Chondrocyte (in vitro differentiated cells): ENCODE results near the gene SLC8A2. TPM values are rescaled to one million over a fixed set of nuclear protein-coding genes. Genes with fewer than 3 reads are reported as not detected.

Experiments
- DNase-seq: peaks from one replicate; pipeline ENCODE4 v3.0.0; 2021; ENCODE audit warnings: mixed read lengths, low spot score
- H3K27ac Mint-ChIP-seq: one replicate; pipeline ENCODE4 v1.8.0; 2021; ENCODE audit warnings: mild to moderate bottlenecking, moderate library complexity, mixed read lengths; ENCODE audit not compliant: unreplicated experiment
- H3K27me3 Mint-ChIP-seq: 2 replicates; pipeline ENCODE4 v1.8.0; 2021; ENCODE audit warnings: low read depth, mixed read lengths
- H3K36me3 Mint-ChIP-seq: 2 replicates; pipeline ENCODE4 v1.8.0; 2021; ENCODE audit warnings: low read depth, mixed read lengths
- H3K4me1 Mint-ChIP-seq: 2 replicates; pipeline ENCODE4 v1.8.0; 2021; ENCODE audit warnings: low read depth, mild to moderate bottlenecking, mixed read lengths
- H3K4me3 Mint-ChIP-seq: one replicate; pipeline ENCODE4 v1.8.0; 2021; ENCODE audit warnings: mild to moderate bottlenecking, moderate library complexity, mixed read lengths; ENCODE audit not compliant: unreplicated experiment
- H3K9me3 Mint-ChIP-seq: 2 replicates; pipeline ENCODE4 v1.8.0; 2021; ENCODE audit warnings: low read depth, mixed read lengths
- CTCF ChIP-seq: fragments of 200-600 bp; sonication (generic); IDR thresholded peaks from 2 replicates; pipeline ENCODE4 v1.5.0; 2021; ENCODE audit warnings: antibody characterized with exemption, mild to moderate bottlenecking, moderate library complexity
- long read RNA-seq: library from polyadenylated mRNA; stranded (forward); transcript quantifications from one replicate; pipeline ENCODE4 v2.0.0, GENCODE V29; 2021
- total RNA-seq: library from RNA; stranded (reverse); gene quantifications from 3 replicates; pipeline ENCODE4 v1.2.1, GENCODE V29; 2021

Gene SLC8A2
- 0.27 to 0.42 TPM (median 0.31 TPM) in 3 replicates for total RNA-seq
- long read RNA-seq, partial matches to known transcripts = 0 of 1 reads
- long read RNA-seq, other reads (novel, unspliced or antisense) = 1 of 1 reads

GRCh38 chr19:47471733-47472457 lies at the start of gene SLC8A2:
TSS of gene SLC8A2 (minus strand) at chr19:47471893. CDS start at chr19:47466403, 5,490 bp downstream.
- Mint-ChIP-seq H3K27ac (no peak within 1 kb of the TSS), H3K4me1 (peaks cover 12% of the 10 kb centered on the region), H3K27me3 (peaks cover 35% of the 10 kb centered on the region), H3K36me3 (peaks cover 3% of the 10 kb centered on the region), H3K9me3 (no peaks in the 10 kb centered on the region), H3K4me3 (peak within 1 kb of the TSS; percentile 31)
- DNase-seq = no peak
- no peak for TF ChIP-seq CTCF

GRCh38 chr19:47520839-47521238 lies 49.1 kb upstream of the SLC8A2 start:
- no peak for DNase-seq
- H3K36me3 Mint-ChIP-seq = no peaks in the 10 kb centered on the region
- no peak for TF ChIP-seq CTCF
- H3K4me1 Mint-ChIP-seq = peaks cover 5% of the 10 kb centered on the region
- no peak overlapping the region for H3K4me3 Mint-ChIP-seq
- H3K27me3 Mint-ChIP-seq = peaks cover 7% of the 10 kb centered on the region
- H3K27ac Mint-ChIP-seq = no peak overlapping the region
- no peaks in the 10 kb centered on the region for H3K9me3 Mint-ChIP-seq

- no peak overlapping the region for H3K4me3 Mint-ChIP-seq
- no peak for TF ChIP-seq CTCF
Measured at GRCh38 chr19:47520343-47520806, 48.7 kb upstream of the SLC8A2 start.

GRCh38 chr19:47518854-47519253 lies 47.2 kb upstream of the SLC8A2 start:
- H3K27me3 Mint-ChIP-seq = peaks cover 7% of the 10 kb centered on the region
- no peak for TF ChIP-seq CTCF
- DNase-seq = no peak
- no peak overlapping the region for H3K27ac Mint-ChIP-seq
- H3K4me1 Mint-ChIP-seq = peaks cover 19% of the 10 kb centered on the region
- H3K4me3 Mint-ChIP-seq = no peak overlapping the region
- no peaks in the 10 kb centered on the region for H3K9me3 Mint-ChIP-seq
- peaks cover 1% of the 10 kb centered on the region for H3K36me3 Mint-ChIP-seq

More at GRCh38 chr19:47520343-47520806, 48.7 kb upstream of the SLC8A2 start:
- Mint-ChIP-seq H3K36me3 (no peaks in the 10 kb centered on the region), H3K27ac (no peak overlapping the region), H3K27me3 (peaks cover 7% of the 10 kb centered on the region), H3K4me1 (peaks cover 8% of the 10 kb centered on the region), H3K9me3 (no peaks in the 10 kb centered on the region)
- DNase-seq = no peak

- H3K27ac Mint-ChIP-seq = no peak overlapping the region
- peaks cover 7% of the 10 kb centered on the region for H3K27me3 Mint-ChIP-seq
- no peak overlapping the region for H3K4me3 Mint-ChIP-seq
- no peaks in the 10 kb centered on the region for H3K9me3 Mint-ChIP-seq
- H3K36me3 Mint-ChIP-seq = peaks cover 1% of the 10 kb centered on the region
- no peak for DNase-seq
- peaks cover 26% of the 10 kb centered on the region for H3K4me1 Mint-ChIP-seq
- TF ChIP-seq CTCF = no peak
Measured at GRCh38 chr19:47518139-47518538, 46.4 kb upstream of the SLC8A2 start.
